Neuronal stem cell (in vitro differentiated cells): ENCODE data around the gene P2RY1.
"Not testable (repeated sequence)": the region's sequence is repeated elsewhere in the genome, so short reads cannot be mapped to it uniquely, and the experiment has no call there.

ENCODE experiments used
- DNase-seq: peaks from one replicate; pipeline ENCODE4 v3.0.0-alpha.2; 2013; ENCODE audit warnings: low spot score
- H2AFZ ChIP-seq: one replicate; pipeline ENCODE4 v1.6.1; 2013; ENCODE audit warnings: mild to moderate bottlenecking, low read length, inconsistent platforms
- H2AK5ac ChIP-seq: 2 replicates; pipeline ENCODE4 v1.6.1; 2013; ENCODE audit warnings: low read depth, mild to moderate bottlenecking, inconsistent platforms, low read length, moderate library complexity, mixed read lengths
- H2BK120ac ChIP-seq: 2 replicates; pipeline ENCODE4 v1.6.1; 2013; ENCODE audit warnings: low read depth, mild to moderate bottlenecking, inconsistent platforms, low read length, moderate library complexity, mixed read lengths
- H2BK12ac ChIP-seq: one replicate; pipeline ENCODE4 v1.6.1; 2013; ENCODE audit warnings: low read length, inconsistent platforms
- H2BK15ac ChIP-seq: 2 replicates; pipeline ENCODE4 v1.6.1; 2013; ENCODE audit warnings: mild to moderate bottlenecking, low read length, inconsistent platforms, mixed read lengths
- H2BK5ac ChIP-seq: one replicate; pipeline ENCODE4 v1.6.1; 2013; ENCODE audit warnings: inconsistent platforms, mild to moderate bottlenecking, low read length, moderate library complexity
- H3K14ac ChIP-seq: one replicate; pipeline ENCODE4 v1.6.1; 2013; ENCODE audit warnings: low read length, inconsistent platforms
- H3K18ac ChIP-seq: 2 replicates; pipeline ENCODE4 v1.6.1; 2013; ENCODE audit warnings: low read length, inconsistent platforms
- H3K23ac ChIP-seq: 2 replicates; pipeline ENCODE4 v1.6.1; 2013; ENCODE audit warnings: low read depth, mild to moderate bottlenecking, mixed read lengths, low read length, inconsistent platforms; ENCODE audit not compliant: poor library complexity
- H3K27ac ChIP-seq: replicated peaks from 3 replicates; pipeline ENCODE4 v1.5.1; 2013; ENCODE audit warnings: low read length, inconsistent platforms
- H3K27me3 ChIP-seq, 3 experiments: 2 replicates each; pipeline ENCODE4 v1.6.1; 2013; ENCODE audit warnings: low read length in 3 of 3, mild to moderate bottlenecking in 2 of 3, inconsistent platforms in 1 of 3, low read depth in 1 of 3, mixed read lengths in 1 of 3, moderate library complexity in 1 of 3; ENCODE audit not compliant: control insufficient read depth in 3 of 3, insufficient read depth in 3 of 3
- H3K36me3 ChIP-seq, 2 donors: replicated peaks in 1 of 2; 2 replicates each; pipeline ENCODE4 v1.6.1; 2013; ENCODE audit warnings: low read length in 2 of 2; ENCODE audit not compliant: control insufficient read depth in 2 of 2, insufficient read depth in 2 of 2
- H3K4ac ChIP-seq: 2 replicates; pipeline ENCODE4 v1.6.1; 2013; ENCODE audit warnings: inconsistent platforms, mild to moderate bottlenecking, low read length, moderate library complexity
- H3K4me1 ChIP-seq, 2 donors: 1 replicate in 1 of 2; 2 replicates in 1 of 2; pipeline ENCODE4 v1.6.1; 2013; ENCODE audit warnings: low read length in 2 of 2, low read depth in 1 of 2; ENCODE audit not compliant: control insufficient read depth in 2 of 2, insufficient read depth in 1 of 2
- H3K4me2 ChIP-seq: one replicate; pipeline ENCODE4 v1.6.1; 2013; ENCODE audit warnings: mild to moderate bottlenecking, low read length, inconsistent platforms; ENCODE audit not compliant: insufficient read depth, poor library complexity, severe bottlenecking
- H3K4me3 ChIP-seq, 2 donors: 2 replicates each; pipeline ENCODE4 v1.5.1; 2013; ENCODE audit warnings: low read length in 2 of 2, mild to moderate bottlenecking in 2 of 2, inconsistent platforms in 1 of 2, moderate library complexity in 1 of 2
- H3K79me1 ChIP-seq: one replicate; pipeline ENCODE4 v1.6.1; 2013; ENCODE audit warnings: low read depth, mild to moderate bottlenecking, inconsistent platforms, low read length, moderate library complexity
- H3K9ac ChIP-seq: one replicate; pipeline ENCODE4 v1.6.1; 2013; ENCODE audit warnings: mild to moderate bottlenecking, low read depth, low read length, inconsistent platforms; ENCODE audit not compliant: poor library complexity
- H3K9me3 ChIP-seq, 2 donors: replicated peaks in 1 of 2; 2 replicates each; pipeline versions ENCODE3 to v1.6.1; 2013; ENCODE audit warnings: low read length in 2 of 2, mild to moderate bottlenecking in 2 of 2, inconsistent platforms in 1 of 2, low read depth in 1 of 2, mixed read lengths in 1 of 2, moderate library complexity in 1 of 2; ENCODE audit not compliant: control insufficient read depth in 2 of 2, insufficient read depth in 1 of 2
- H4K8ac ChIP-seq: one replicate; pipeline ENCODE4 v1.6.1; 2013; ENCODE audit warnings: low read depth, mild to moderate bottlenecking, inconsistent platforms, low read length, moderate library complexity
- H4K91ac ChIP-seq: one replicate; pipeline ENCODE4 v1.6.1; 2013; ENCODE audit warnings: low read length, low read depth, mild to moderate bottlenecking, inconsistent platforms; ENCODE audit not compliant: poor library complexity
- WGBS, 2 donors: extraction: QIAGEN DNeasy Blood & Tissue Kit; methylation state at CpG; one replicate each; pipeline ENCODE4 v1.1.7; 2013; ENCODE audit warnings: missing lambda C conversion rate in 2 of 2, mixed read lengths in 1 of 2; ENCODE audit not compliant: insufficient read length in 2 of 2, insufficient replicate concordance in 1 of 2; ENCODE audit errors: extremely low coverage in 2 of 2; 5-methylcytosine and 5-hydroxymethylcytosine counted together

Gene P2RY1

DNA sequence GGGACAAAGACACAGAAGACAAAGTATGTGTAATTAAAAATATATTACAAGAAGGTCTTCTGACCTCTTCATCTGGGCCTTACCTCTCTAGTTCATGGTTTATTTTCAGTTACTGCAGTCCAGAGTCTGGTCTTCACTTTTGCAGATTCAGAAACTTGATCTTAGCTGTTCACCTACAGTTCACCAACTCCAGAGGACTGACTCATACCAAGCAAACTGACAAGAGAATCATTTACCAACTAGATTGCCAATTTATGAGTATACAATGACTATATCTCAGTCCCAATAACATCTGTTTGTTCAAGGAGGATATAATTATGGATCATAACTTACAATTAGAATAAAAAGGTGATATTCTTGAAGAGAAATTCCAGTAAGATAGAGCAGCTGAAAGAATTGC is 9.0 kb downstream of the P2RY1 start:
- Histone ChIP-seq H3K9me3 (peaks cover 0 to 3% of the 10 kb centered on the region in 2 donors), H2BK12ac (no peak overlapping the region), H4K8ac (no peak overlapping the region), H3K9ac (no peak overlapping the region), H3K4me1 (no peaks in the 10 kb centered on the region), H2BK15ac (no peak overlapping the region), H2AK5ac (no peak overlapping the region), H3K27me3 (no peaks in the 10 kb centered on the region), H3K4me2 (no peak overlapping the region), H3K27ac (no peak overlapping the region), H2BK5ac (no peak overlapping the region), H2BK120ac (no peak overlapping the region), H3K4ac (no peak overlapping the region), H2AFZ (no peak overlapping the region), H4K91ac (no peak overlapping the region), H3K79me1 (no peaks in the 10 kb centered on the region), H3K23ac (no peak overlapping the region), H3K4me3 (no peak overlapping the region), H3K36me3 (no peaks in the 10 kb centered on the region), H3K18ac (no peak overlapping the region), H3K14ac (no peak overlapping the region)
- no peak for DNase-seq

DNA sequence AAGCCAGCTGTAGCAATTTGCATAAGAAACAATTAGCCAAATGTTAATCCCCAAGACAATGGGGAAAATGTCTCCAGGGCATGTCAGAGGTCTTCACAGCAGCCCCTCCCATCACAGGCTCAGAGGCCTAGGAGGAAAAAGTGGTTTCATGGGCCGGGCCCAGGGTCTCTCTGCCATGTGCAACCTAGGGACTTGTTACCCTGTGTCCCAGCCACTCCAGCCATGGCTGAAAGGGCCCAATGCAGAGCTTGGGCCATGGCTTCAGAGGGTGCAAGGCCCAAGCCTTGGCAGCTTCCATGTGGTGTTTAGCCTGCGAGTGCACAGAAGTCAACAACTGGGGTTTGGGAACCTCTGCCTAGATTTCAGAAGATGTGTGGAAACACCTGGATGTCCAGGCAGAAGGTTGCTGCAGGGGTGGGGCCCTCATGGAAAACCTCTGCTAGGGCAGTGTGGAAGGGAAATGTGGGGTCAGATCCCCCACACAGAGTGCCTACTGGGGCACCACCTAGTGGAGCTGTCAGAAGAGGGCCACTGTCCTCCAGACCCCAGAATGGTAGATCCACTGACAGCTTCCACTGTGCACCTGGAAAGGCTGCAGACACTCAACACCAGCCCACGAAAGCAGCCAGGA is 11.8 kb downstream of the P2RY1 start:
- WGBS, 2 donors: no CpG with 5 or more reads among the region's 3 CpGs
- not testable (repeated sequence) for H3K4me2 ChIP-seq, H2BK12ac ChIP-seq, H3K23ac ChIP-seq, H2AFZ ChIP-seq, H2BK5ac ChIP-seq, H2BK15ac ChIP-seq, H2AK5ac ChIP-seq, H2BK120ac ChIP-seq, DNase-seq, H3K18ac ChIP-seq, H3K9me3 ChIP-seq, H3K14ac ChIP-seq, H3K27me3 ChIP-seq, H3K9ac ChIP-seq, H3K27ac ChIP-seq, H4K91ac ChIP-seq, H3K79me1 ChIP-seq, H4K8ac ChIP-seq, H3K4me3 ChIP-seq, H3K4ac ChIP-seq, H3K36me3 ChIP-seq, H3K4me1 ChIP-seq

DNA sequence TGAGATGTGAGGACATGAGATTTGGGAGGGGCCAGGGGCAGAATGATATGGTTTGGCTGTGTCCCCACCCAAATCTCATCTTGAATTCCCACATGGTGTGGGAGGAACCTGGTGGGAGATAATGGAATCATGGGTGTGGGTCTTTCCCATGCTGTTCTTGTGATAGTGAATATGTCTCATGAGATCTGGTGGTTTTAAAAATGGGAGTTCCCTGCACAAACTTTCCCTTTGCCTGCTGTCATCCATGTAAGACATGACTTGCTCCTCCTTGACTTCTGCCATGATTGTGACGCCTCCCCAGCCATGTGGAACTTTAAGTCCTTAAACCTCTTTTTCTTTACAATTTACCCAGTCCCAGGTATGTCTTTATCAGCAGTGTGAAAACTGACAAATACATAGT is 12.7 kb downstream of the P2RY1 start:
- H3K9ac ChIP-seq, H3K36me3 ChIP-seq, H2AK5ac ChIP-seq, H2BK12ac ChIP-seq, H3K14ac ChIP-seq, H2AFZ ChIP-seq, H3K4me2 ChIP-seq, DNase-seq, H3K4me1 ChIP-seq, H3K18ac ChIP-seq, H3K4me3 ChIP-seq, H3K27ac ChIP-seq, H4K8ac ChIP-seq, H3K79me1 ChIP-seq, H3K4ac ChIP-seq, H3K27me3 ChIP-seq, H3K23ac ChIP-seq, H2BK5ac ChIP-seq, H2BK15ac ChIP-seq, H3K9me3 ChIP-seq, H4K91ac ChIP-seq, H2BK120ac ChIP-seq: not testable (repeated sequence)
- WGBS, 2 donors: no CpG with 5 or more reads among the region's 1 CpG

GRCh38 chr3:152849996-152850578 is 15.2 kb downstream of the P2RY1 start:
- no peak overlapping the region for H2AK5ac ChIP-seq
- no peaks in the 10 kb centered on the region for H3K36me3 ChIP-seq
- no peak overlapping the region for H3K14ac ChIP-seq
- no peak overlapping the region for H3K27ac ChIP-seq
- no peaks in the 10 kb centered on the region for H3K27me3 ChIP-seq
- H2AFZ ChIP-seq: no peak overlapping the region
- DNase-seq: no peak
- H3K9me3 ChIP-seq: peaks cover 0 to 3% of the 10 kb centered on the region in 2 donors
- no peak overlapping the region for H4K91ac ChIP-seq
- no peak overlapping the region for H3K4me2 ChIP-seq
- H3K9ac ChIP-seq: no peak overlapping the region
- H3K4ac ChIP-seq: no peak overlapping the region
- no peaks in the 10 kb centered on the region for H3K4me1 ChIP-seq
- no peak overlapping the region for H4K8ac ChIP-seq
- H3K79me1 ChIP-seq: no peaks in the 10 kb centered on the region
- no CpG with 5 or more reads among the region's 2 CpGs for WGBS, 2 donors
- H2BK12ac ChIP-seq: no peak overlapping the region
- no peak overlapping the region for H3K4me3 ChIP-seq
- H2BK120ac ChIP-seq: no peak overlapping the region
- H2BK5ac ChIP-seq: no peak overlapping the region
- H3K18ac ChIP-seq: no peak overlapping the region
- H2BK15ac ChIP-seq: no peak overlapping the region
- H3K23ac ChIP-seq: no peak overlapping the region
